SK-N-SH (cell line): Measurements from ENCODE around the gene DYNAP. TPM values are rescaled to one million over a fixed set of nuclear protein-coding genes. Genes with fewer than 3 reads are reported as not detected.

Source experiments
- CTCF ChIA-PET: fragments of 300-600, 350-600 bp; formaldehyde crosslinking; extraction: SDS; loops from one replicate; lab custom pipeline; 2021; lab: Yijun Ruan, JAX
- POLR2A ChIA-PET: fragments of 350-600 bp; sonication (Branson Sonifier 250); formaldehyde crosslinking; extraction: SDS; loops from one replicate; lab custom pipeline; 2020; ENCODE audit warnings: antibody characterized with exemption, inconsistent platforms; lab: Yijun Ruan, JAX
- DNase-seq: peaks from one replicate; pipeline ENCODE4 v3.0.0; 2012
- H2AFZ ChIP-seq: fragments of 200-600 bp; sonication (generic); 2 replicates; pipeline ENCODE4 v1.8.1; 2016; ENCODE audit warnings: antibody characterized with exemption, mild to moderate bottlenecking, low read depth
- H3F3A ChIP-seq: fragments of 200-600 bp; sonication (generic); replicated peaks from 2 replicates; pipeline ENCODE3; 2016; ENCODE audit warnings: antibody characterized with exemption, mild to moderate bottlenecking; ENCODE audit not compliant: insufficient read depth
- H3K27ac ChIP-seq, 2 experiments: fragments of 200-500 bp in 1 of 2; fragments of 200-600 bp in 1 of 2; sonication (Bioruptor generic) in 1 of 2; sonication (generic), shearing (Covaris generic) in 1 of 2; 2 replicates each; pipeline versions ENCODE4 v1.5.1 to v1.6.1; 2014 to 2016; ENCODE audit warnings: low read depth in 2 of 2, inconsistent platforms in 1 of 2, low read length in 1 of 2, mild to moderate bottlenecking in 1 of 2, mixed read lengths in 1 of 2
- H3K27me3 ChIP-seq: fragments of 200-600 bp; sonication (generic), shearing (Covaris generic); 2 replicates; pipeline ENCODE4 v1.6.1; 2016; ENCODE audit warnings: mixed run types; ENCODE audit not compliant: insufficient read depth
- H3K36me3 ChIP-seq, 2 experiments: fragments of 200-500 bp in 1 of 2; fragments of 200-600 bp in 1 of 2; sonication (Bioruptor generic) in 1 of 2; sonication (generic) in 1 of 2; replicated peaks in 1 of 2; 2 replicates each; pipeline versions ENCODE3 to v1.5.1; 2014 to 2016; ENCODE audit warnings: low read length in 1 of 2, mild to moderate bottlenecking in 1 of 2; ENCODE audit not compliant: insufficient read depth in 2 of 2, control insufficient read depth in 1 of 2
- H3K4me1 ChIP-seq, 2 experiments: fragments of 200-500 bp in 1 of 2; fragments of 200-600 bp in 1 of 2; sonication (Bioruptor generic) in 1 of 2; sonication (generic), shearing (Covaris generic) in 1 of 2; 2 replicates each; pipeline versions ENCODE4 v1.5.1 to v1.6.1; 2014 to 2016; ENCODE audit warnings: low read depth in 1 of 2, low read length in 1 of 2, mixed run types in 1 of 2; ENCODE audit not compliant: insufficient read depth in 2 of 2, control insufficient read depth in 1 of 2
- H3K4me2 ChIP-seq: fragments of 200-600 bp; sonication (generic), shearing (Covaris generic); 2 replicates; pipeline ENCODE4 v1.6.1; 2017; ENCODE audit warnings: mixed run types
- H3K4me3 ChIP-seq, 2 experiments: fragments of 200-500 bp in 1 of 2; fragments of 200-600 bp in 1 of 2; sonication (Bioruptor generic) in 1 of 2; sonication (generic), shearing (Covaris generic) in 1 of 2; 2 replicates each; pipeline versions ENCODE4 v1.5.1 to v1.8.1; 2014 to 2016; ENCODE audit warnings: low read depth in 2 of 2, inconsistent platforms in 1 of 2, low read length in 1 of 2, mild to moderate bottlenecking in 1 of 2, mixed read lengths in 1 of 2, moderate library complexity in 1 of 2
- H3K79me2 ChIP-seq: fragments of 200-600 bp; sonication (generic); 2 replicates; pipeline ENCODE4 v1.8.1; 2017; ENCODE audit warnings: mild to moderate bottlenecking; ENCODE audit not compliant: insufficient read depth
- H3K9ac ChIP-seq: fragments of 200-600 bp; sonication (generic); 2 replicates; pipeline ENCODE4 v1.6.1; 2017; ENCODE audit warnings: mixed run types
- H3K9me2 ChIP-seq: fragments of 200-600 bp; sonication (generic); 2 replicates; pipeline ENCODE4 v1.6.1; 2017; ENCODE audit warnings: mixed run types
- H3K9me3 ChIP-seq: fragments of 200-600 bp; sonication (generic); 2 replicates; pipeline ENCODE4 v1.6.1; 2017; ENCODE audit warnings: mixed run types, mild to moderate bottlenecking, moderate library complexity
- H4K20me1 ChIP-seq: fragments of 200-600 bp; sonication (generic); 2 replicates; pipeline ENCODE4 v1.6.1; 2017; ENCODE audit warnings: mild to moderate bottlenecking, mixed run types; ENCODE audit not compliant: insufficient read depth
- CHD2 ChIP-seq: fragments of 150-350 bp; IDR thresholded peaks from 2 replicates; pipeline ENCODE4 v1.6.1; 2018; ENCODE audit warnings: low read length; ENCODE audit not compliant: partially characterized antibody
- EP300 ChIP-seq, 2 experiments: IDR thresholded peaks; 2 replicates each; pipeline versions ENCODE4 v1.4.0 to v1.6.1; 2012; ENCODE audit warnings: borderline replicate concordance in 1 of 2, low read depth in 1 of 2, low read length in 1 of 2
- EZH2phosphoT487 ChIP-seq: fragments of 200-600 bp; sonication (generic); IDR thresholded peaks from 2 replicates; pipeline ENCODE4 v1.6.1; 2017; ENCODE audit warnings: low read depth, mixed run types, mild to moderate bottlenecking, antibody characterized with exemption, moderate library complexity, borderline replicate concordance
- FOSL2 ChIP-seq: IDR thresholded peaks from 2 replicates; pipeline ENCODE4 v1.4.0; 2012; ENCODE audit warnings: low read depth, mild to moderate bottlenecking, moderate library complexity, borderline replicate concordance
- FOXJ3 ChIP-seq: sonication (generic); formaldehyde crosslinking; IDR thresholded peaks from 2 replicates; pipeline ENCODE4 v1.5.1; 2020; ENCODE audit warnings: mild to moderate bottlenecking, missing genetic modification reagents
- GABPA ChIP-seq: IDR thresholded peaks from 2 replicates; pipeline ENCODE4 v1.4.0; 2012; ENCODE audit warnings: low read depth, mild to moderate bottlenecking
- RAD21 ChIP-seq: IDR thresholded peaks from 2 replicates; pipeline ENCODE4 v1.6.1; 2012; ENCODE audit warnings: mild to moderate bottlenecking, low read length
- RCOR1 ChIP-seq: fragments of 150-350 bp; IDR thresholded peaks from 2 replicates; pipeline ENCODE4 v1.6.1; 2017; ENCODE audit warnings: antibody characterized with exemption, low read length
- RFX5 ChIP-seq: IDR thresholded peaks from 2 replicates; pipeline ENCODE4 v1.6.1; 2012; ENCODE audit warnings: mild to moderate bottlenecking, improper control_type of control experiment, low read length
- RXRA ChIP-seq: IDR thresholded peaks from 2 replicates; pipeline ENCODE4 v1.4.0; 2012; ENCODE audit warnings: low read depth, mild to moderate bottlenecking, borderline replicate concordance
- TCF12 ChIP-seq: IDR thresholded peaks from 2 replicates; pipeline ENCODE4 v1.4.0; 2012
- TEAD4 ChIP-seq: IDR thresholded peaks from 2 replicates; pipeline ENCODE4 v1.4.0; 2012; ENCODE audit warnings: mild to moderate bottlenecking, borderline replicate concordance; ENCODE audit not compliant: insufficient read depth
- USF1 ChIP-seq: IDR thresholded peaks from 2 replicates; pipeline ENCODE4 v1.4.0; 2012; ENCODE audit warnings: low read depth, borderline replicate concordance
- WGBS: methylation state at CpG from one replicate; pipeline ENCODE4 v1.1.6; 2017; ENCODE audit warnings: low lambda C conversion rate; 5-methylcytosine and 5-hydroxymethylcytosine counted together
- polyA plus RNA-seq, 3 experiments: library from polyadenylated mRNA; depleted of rRNA; stranded (reverse); fragments of >200 nt; gene quantifications; 2 replicates each; pipeline ENCODE4 v1.2.3, GENCODE V29; 2012
- TF ChIP-seq, protein P1 (sequence below): fragments of 200-600 bp; sonication (generic); IDR thresholded peaks from 2 replicates; pipeline ENCODE4 v1.6.1; 2017; ENCODE audit warnings: antibody characterized with exemption, mild to moderate bottlenecking, moderate library complexity
- TF ChIP-seq, protein P2 (sequence below): IDR thresholded peaks from 2 replicates; pipeline ENCODE4 v1.4.0; 2012; ENCODE audit warnings: low read depth, borderline replicate concordance

The DYNAP gene
- polyA plus RNA-seq, 1 of the 3 experiments (the other 2 are of a cell fraction) = not detected

DNA sequence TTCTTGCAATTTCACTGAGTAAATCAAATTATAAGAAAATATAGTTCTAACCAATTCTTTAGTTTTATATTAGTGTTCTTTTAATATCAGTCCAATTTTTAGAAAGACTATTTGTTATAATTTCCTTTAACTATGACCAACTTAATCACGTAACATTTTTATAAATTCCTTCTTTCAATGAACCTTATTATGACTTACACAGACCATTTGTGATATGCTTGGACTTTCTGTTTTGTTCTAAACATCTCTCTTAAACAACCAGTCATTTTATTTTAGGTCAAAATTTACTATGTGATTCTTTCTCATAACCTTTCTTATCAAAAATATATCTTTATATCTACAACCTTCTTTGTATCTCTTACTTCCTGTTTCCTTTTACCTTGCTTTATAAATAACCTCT is 39.5 kb upstream of the DYNAP start (continued):
- no peak for TF ChIP-seq TEAD4
- TF ChIP-seq, protein P1, sequence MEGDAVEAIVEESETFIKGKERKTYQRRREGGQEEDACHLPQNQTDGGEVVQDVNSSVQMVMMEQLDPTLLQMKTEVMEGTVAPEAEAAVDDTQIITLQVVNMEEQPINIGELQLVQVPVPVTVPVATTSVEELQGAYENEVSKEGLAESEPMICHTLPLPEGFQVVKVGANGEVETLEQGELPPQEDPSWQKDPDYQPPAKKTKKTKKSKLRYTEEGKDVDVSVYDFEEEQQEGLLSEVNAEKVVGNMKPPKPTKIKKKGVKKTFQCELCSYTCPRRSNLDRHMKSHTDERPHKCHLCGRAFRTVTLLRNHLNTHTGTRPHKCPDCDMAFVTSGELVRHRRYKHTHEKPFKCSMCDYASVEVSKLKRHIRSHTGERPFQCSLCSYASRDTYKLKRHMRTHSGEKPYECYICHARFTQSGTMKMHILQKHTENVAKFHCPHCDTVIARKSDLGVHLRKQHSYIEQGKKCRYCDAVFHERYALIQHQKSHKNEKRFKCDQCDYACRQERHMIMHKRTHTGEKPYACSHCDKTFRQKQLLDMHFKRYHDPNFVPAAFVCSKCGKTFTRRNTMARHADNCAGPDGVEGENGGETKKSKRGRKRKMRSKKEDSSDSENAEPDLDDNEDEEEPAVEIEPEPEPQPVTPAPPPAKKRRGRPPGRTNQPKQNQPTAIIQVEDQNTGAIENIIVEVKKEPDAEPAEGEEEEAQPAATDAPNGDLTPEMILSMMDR = no peak
- TF ChIP-seq RXRA = no peak

DNA sequence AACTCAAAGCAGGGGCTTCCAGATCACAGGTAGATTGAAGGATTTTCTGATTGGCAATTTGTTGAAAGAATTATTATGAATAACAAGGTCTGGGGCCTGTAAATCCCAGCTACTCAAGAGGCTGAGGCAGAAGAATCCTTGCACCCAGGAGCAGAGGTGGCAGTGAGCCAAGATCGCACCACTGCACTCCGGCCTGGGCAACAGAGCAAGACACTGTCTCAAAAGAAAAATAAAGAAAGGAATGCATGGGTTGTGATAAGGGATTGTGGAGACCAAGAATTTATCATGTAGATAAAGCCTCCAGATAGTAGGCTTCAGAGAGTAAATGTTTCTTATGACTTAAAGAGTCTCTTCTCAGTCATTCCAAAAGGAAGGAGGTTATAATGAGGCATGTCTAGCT is 35.8 kb upstream of the DYNAP start:
- Histone ChIP-seq H3K79me2 (no peaks in the 10 kb centered on the region), H3K9me3 (peaks cover 12% of the 10 kb centered on the region; the same call in 1 of the 2 replicates), H3K4me3 (no peak overlapping the region), H3K36me3 (no peaks in the 10 kb centered on the region), H3K4me1 (no peaks in the 10 kb centered on the region), H3K9me2 (no peaks in the 10 kb centered on the region), H3K27me3 (no peaks in the 10 kb centered on the region), H3K27ac (no peak overlapping the region), H3K4me2 (no peak overlapping the region), H4K20me1 (no peaks in the 10 kb centered on the region), H3K9ac (no peak overlapping the region), H2AFZ (no peak overlapping the region), H3F3A (no peaks in the 10 kb centered on the region)
- CTCF ChIA-PET = interaction anchor here (1.1 to 2.0 kb wide), 3 partner anchors 111 to 428 kb away, joined by 3 to 8 read pairs (median 6); no protein-coding TSS in a partner anchor
- no peak for DNase-seq
- POLR2A ChIA-PET = no interaction called here
- 28% methylated on average over 2 of the region's 2 CpGs for WGBS
- TF ChIP-seq RAD21 = no peak
- no peak for TF ChIP-seq CHD2
- no peak for TF ChIP-seq RCOR1
- no peak for TF ChIP-seq EZH2phosphoT487
- TF ChIP-seq TCF12 = no peak
- TF ChIP-seq EP300 (IDR thresholded peaks at IDR 0.05; ENCODE audit: borderline replicate concordance in 1 of 2, low read depth in 1 of 2, low read length in 1 of 2) = no peak
- TF ChIP-seq, protein P2, sequence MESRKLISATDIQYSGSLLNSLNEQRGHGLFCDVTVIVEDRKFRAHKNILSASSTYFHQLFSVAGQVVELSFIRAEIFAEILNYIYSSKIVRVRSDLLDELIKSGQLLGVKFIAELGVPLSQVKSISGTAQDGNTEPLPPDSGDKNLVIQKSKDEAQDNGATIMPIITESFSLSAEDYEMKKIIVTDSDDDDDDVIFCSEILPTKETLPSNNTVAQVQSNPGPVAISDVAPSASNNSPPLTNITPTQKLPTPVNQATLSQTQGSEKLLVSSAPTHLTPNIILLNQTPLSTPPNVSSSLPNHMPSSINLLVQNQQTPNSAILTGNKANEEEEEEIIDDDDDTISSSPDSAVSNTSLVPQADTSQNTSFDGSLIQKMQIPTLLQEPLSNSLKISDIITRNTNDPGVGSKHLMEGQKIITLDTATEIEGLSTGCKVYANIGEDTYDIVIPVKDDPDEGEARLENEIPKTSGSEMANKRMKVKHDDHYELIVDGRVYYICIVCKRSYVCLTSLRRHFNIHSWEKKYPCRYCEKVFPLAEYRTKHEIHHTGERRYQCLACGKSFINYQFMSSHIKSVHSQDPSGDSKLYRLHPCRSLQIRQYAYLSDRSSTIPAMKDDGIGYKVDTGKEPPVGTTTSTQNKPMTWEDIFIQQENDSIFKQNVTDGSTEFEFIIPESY = no peak
- TF ChIP-seq FOXJ3 = no peak
- no peak for TF ChIP-seq USF1
- no peak for TF ChIP-seq GABPA
- no peak for TF ChIP-seq FOSL2
- TF ChIP-seq RFX5 = no peak
